DND-41 (cell line): Measurements from ENCODE around the gene PAX4.

ENCODE experiments used
- ATAC-seq: fragments of 200-7000 bp; cut with Tn5 transposase; 3 replicates; pipeline ENCODE4 v1.9.1; 2021; ENCODE audit warnings: low read depth; ENCODE audit not compliant: insufficient read depth
- DNase-seq: peaks from one replicate; pipeline ENCODE4 v3.0.0-alpha.2; 2020
- H2AFZ ChIP-seq: 2 replicates; pipeline ENCODE4 v1.6.0; 2012; ENCODE audit warnings: low read depth, low read length
- H3K27ac ChIP-seq: 2 replicates; pipeline ENCODE4 v1.5.1; 2012; ENCODE audit warnings: low read length, inconsistent platforms
- H3K27me3 ChIP-seq: fragments of 200-600 bp; sonication (generic); 2 replicates; pipeline ENCODE4 v1.6.0; 2012; ENCODE audit warnings: low read length, mild to moderate bottlenecking, inconsistent platforms; ENCODE audit not compliant: insufficient read depth, poor library complexity
- H3K36me3 ChIP-seq: 2 replicates; pipeline ENCODE4 v1.5.1; 2012; ENCODE audit warnings: low read length, inconsistent platforms; ENCODE audit not compliant: insufficient read depth
- H3K4me1 ChIP-seq: 2 replicates; pipeline ENCODE4 v1.5.1; 2012; ENCODE audit warnings: mild to moderate bottlenecking, low read length; ENCODE audit not compliant: insufficient read depth
- H3K4me2 ChIP-seq: 2 replicates; pipeline ENCODE4 v1.6.0; 2012; ENCODE audit warnings: mild to moderate bottlenecking, moderate library complexity, low read length, inconsistent platforms; ENCODE audit not compliant: insufficient read depth
- H3K4me3 ChIP-seq, 2 experiments: fragments of 200-600 bp in 1 of 2; shearing (Covaris generic) in 1 of 2; 2 replicates each; pipeline ENCODE4 v1.5.1; 2012 to 2016; ENCODE audit warnings: inconsistent platforms in 2 of 2, low read length in 2 of 2, mild to moderate bottlenecking in 2 of 2, low read depth in 1 of 2, moderate library complexity in 1 of 2
- H3K79me2 ChIP-seq: 2 replicates; pipeline ENCODE4 v1.6.0; 2012; ENCODE audit warnings: low read length, inconsistent platforms; ENCODE audit not compliant: insufficient read depth
- H3K9ac ChIP-seq: 2 replicates; pipeline ENCODE4 v1.6.0; 2012; ENCODE audit warnings: low read depth, mild to moderate bottlenecking, inconsistent platforms, low read length, moderate library complexity
- H3K9me3 ChIP-seq: 2 replicates; pipeline ENCODE4 v1.5.1; 2012; ENCODE audit warnings: low read length, moderate library complexity, mild to moderate bottlenecking, inconsistent platforms; ENCODE audit not compliant: insufficient read depth, severe bottlenecking
- H4K20me1 ChIP-seq: 2 replicates; pipeline ENCODE4 v1.6.0; 2012; ENCODE audit warnings: low read length; ENCODE audit not compliant: insufficient read depth
- CTCF ChIP-seq: IDR thresholded peaks from 2 replicates; pipeline ENCODE4 v1.5.1; 2012; ENCODE audit warnings: borderline replicate concordance, low read length, moderate library complexity, mild to moderate bottlenecking; ENCODE audit not compliant: poor library complexity, severe bottlenecking; ENCODE audit errors: extremely low read depth
- EZH2 ChIP-seq: IDR thresholded peaks from 3 replicates; pipeline ENCODE4 v1.6.1; 2012; ENCODE audit warnings: borderline replicate concordance, low read depth, mild to moderate bottlenecking, moderate library complexity, low read length, inconsistent platforms; ENCODE audit not compliant: severe bottlenecking

Gene PAX4

GRCh38 chr7:127595737-127596136, 22.2 kb downstream of the PAX4 start:
- no peak for DNase-seq
- no peak overlapping the region for H3K4me2 ChIP-seq
- H2AFZ ChIP-seq: no peak overlapping the region

GRCh38 chr7:127594490-127594889, 23.5 kb downstream of the PAX4 start:
- Histone ChIP-seq H3K36me3 (peaks cover 22% of the 10 kb centered on the region), H3K4me1 (peaks cover 6% of the 10 kb centered on the region), H3K27ac (no peak overlapping the region), H3K27me3 (no peaks in the 10 kb centered on the region), H3K9me3 (no peaks in the 10 kb centered on the region), H4K20me1 (peaks cover under 1% of the 10 kb centered on the region; the same call in 1 of the 2 replicates), H3K79me2 (peaks cover 1% of the 10 kb centered on the region; the same call in 1 of the 2 replicates), H3K4me2 (no peak overlapping the region), H2AFZ (no peak overlapping the region; the same call in 1 of the 2 replicates), H3K4me3 (no peak overlapping the region), H3K9ac (no peak overlapping the region)
- ATAC-seq (no peak), DNase-seq (no peak)
- TF ChIP-seq EZH2 (no peak), CTCF (no peak)

More at GRCh38 chr7:127595737-127596136, 22.2 kb downstream of the PAX4 start:
- Histone ChIP-seq H3K9ac (no peak overlapping the region), H3K4me1 (no peaks in the 10 kb centered on the region), H3K79me2 (no peaks in the 10 kb centered on the region), H3K27me3 (no peaks in the 10 kb centered on the region), H4K20me1 (no peaks in the 10 kb centered on the region; the same call in 1 of the 2 replicates), H3K36me3 (peaks cover 12% of the 10 kb centered on the region), H3K9me3 (no peaks in the 10 kb centered on the region), H3K27ac (no peak overlapping the region), H3K4me3 (no peak overlapping the region)
- no peak for ATAC-seq
- TF ChIP-seq EZH2 (no peak), CTCF (no peak)

DNA sequence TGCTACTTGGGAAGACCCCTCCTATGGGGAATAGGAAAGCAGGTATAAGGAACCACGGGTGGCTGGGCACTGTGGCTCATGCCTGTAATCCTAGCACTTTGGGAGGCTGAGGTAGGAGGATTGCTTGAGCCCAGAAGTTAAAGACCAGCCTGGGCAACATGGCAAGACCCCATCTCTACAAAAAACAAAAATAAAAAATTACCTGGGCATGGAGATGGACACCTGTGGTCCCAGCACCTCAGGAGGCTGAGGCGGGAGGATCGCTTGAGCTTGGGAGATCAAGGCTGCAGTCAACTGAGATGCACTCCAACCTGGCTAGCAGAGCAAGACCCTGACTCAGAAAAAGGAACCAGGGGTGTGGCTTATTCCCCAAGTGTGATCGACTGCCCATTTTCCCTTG, 25.4 kb downstream of the PAX4 start:
- no peak overlapping the region for H2AFZ ChIP-seq
- no peaks in the 10 kb centered on the region for H3K9me3 ChIP-seq
- TF ChIP-seq CTCF: no peak
- TF ChIP-seq EZH2: no peak
- no peak overlapping the region for H3K4me2 ChIP-seq
- DNase-seq (no peak), ATAC-seq (no peak)
- H4K20me1 ChIP-seq: peaks cover 7% of the 10 kb centered on the region; the same call in 1 of the 2 replicates
- H3K9ac ChIP-seq: no peak overlapping the region
- H3K27ac ChIP-seq: no peak overlapping the region
- peaks cover 20% of the 10 kb centered on the region for H3K4me1 ChIP-seq
- no peaks in the 10 kb centered on the region for H3K27me3 ChIP-seq
- H3K79me2 ChIP-seq: peaks cover 13% of the 10 kb centered on the region
- H3K4me3 ChIP-seq: no peak overlapping the region
- peaks cover 23% of the 10 kb centered on the region for H3K36me3 ChIP-seq
